ENCODE results near the gene PARN. TPM values are rescaled to one million over a fixed set of nuclear protein-coding genes. Genes with fewer than 3 reads are reported as not detected.
"Not testable (repeated sequence)": the region's sequence is repeated elsewhere in the genome, so short reads cannot be mapped to it uniquely, and the experiment has no call there.

The PARN gene
- total and polyA plus RNA-seq, 4 donors, result 12.3 to 44.4 (median 25.2) TPM

- DNase-seq, result no peak
- Histone ChIP-seq H3K27ac (ENCODE audit: low read depth in 1 of 2, low read length in 1 of 2) (peak overlapping the region in 1 of 2 donors; percentile 41), H3K9ac (ENCODE audit: insufficient read depth in 1 of 2, low read length in 2 of 2) (no peak overlapping the region), H3K9me3 (ENCODE audit: control insufficient read depth in 4 of 4, insufficient read depth in 3 of 4, low read length in 3 of 4) (no peaks in the 10 kb centered on the region), H3K27me3 (ENCODE audit: control insufficient read depth in 3 of 3, insufficient read depth in 3 of 3, low read length in 2 of 3) (no peaks in the 10 kb centered on the region), H3K4me3 (no peak overlapping the region), H3K4me1 (ENCODE audit: control insufficient read depth in 5 of 5, insufficient read depth in 5 of 5, low read length in 5 of 5) (peaks cover 0 to 14% (median 9%) of the 10 kb centered on the region in 5 donors), H3K36me3 (ENCODE audit: control insufficient read depth in 4 of 4, insufficient read depth in 4 of 4, low read length in 4 of 4) (peaks cover 0 to 8% (median under 1%) of the 10 kb centered on the region in 4 donors)
- no peak for ATAC-seq (ENCODE audit: insufficient read depth, low FRiP score)
- TF ChIP-seq CTCF (IDR thresholded peaks at IDR 0.05; ENCODE audit: control extremely low read depth, extremely low read depth), result no peak
- WGBS, 2 donors, result 87 to 89% methylated on average over 12 of the region's 12 CpGs
Observed at GRCh38 chr16:14635395-14636165, 5.5 kb upstream of the PARN start.

GRCh38 chr16:14634389-14634725 lies 4.3 kb upstream of the PARN start:
- peak overlapping the region in 1 of 2 donors; percentile 90 for H3K27ac ChIP-seq (ENCODE audit: low read depth in 1 of 2, low read length in 1 of 2)
- no peaks in the 10 kb centered on the region for H3K9me3 ChIP-seq (ENCODE audit: control insufficient read depth in 4 of 4, insufficient read depth in 3 of 4, low read length in 3 of 4)
- DNase-seq, result no peak
- no peak for TF ChIP-seq CTCF (IDR thresholded peaks at IDR 0.05; ENCODE audit: control extremely low read depth, extremely low read depth)
- ATAC-seq (ENCODE audit: insufficient read depth, low FRiP score), result no peak
- peak overlapping the region in 1 of 2 donors; percentile 77 for H3K9ac ChIP-seq (ENCODE audit: insufficient read depth in 1 of 2, low read length in 2 of 2)
- H3K36me3 ChIP-seq (ENCODE audit: control insufficient read depth in 4 of 4, insufficient read depth in 4 of 4, low read length in 4 of 4), result peaks cover 0 to 5% (median 0%) of the 10 kb centered on the region in 4 donors
- H3K4me1 ChIP-seq (ENCODE audit: control insufficient read depth in 5 of 5, insufficient read depth in 5 of 5, low read length in 5 of 5), result peaks cover under 1 to 16% (median 9%) of the 10 kb centered on the region in 5 donors
- no peaks in the 10 kb centered on the region for H3K27me3 ChIP-seq (ENCODE audit: control insufficient read depth in 3 of 3, insufficient read depth in 3 of 3, low read length in 2 of 3)
- H3K4me3 ChIP-seq, result no peak overlapping the region
- WGBS, 2 donors, result 71 to 82% methylated on average over 7 of the region's 7 CpGs

- H3K27me3 ChIP-seq (ENCODE audit: control insufficient read depth in 3 of 3, insufficient read depth in 3 of 3, low read length in 2 of 3), result no peaks in the 10 kb centered on the region
- H3K9ac ChIP-seq (ENCODE audit: insufficient read depth in 1 of 2, low read length in 2 of 2), result peak within 1 kb of the TSS; percentile 65 to 97
- no peaks in the 10 kb centered on the region for H3K9me3 ChIP-seq (ENCODE audit: control insufficient read depth in 4 of 4, insufficient read depth in 3 of 4, low read length in 3 of 4)
- H3K4me1 ChIP-seq (ENCODE audit: control insufficient read depth in 5 of 5, insufficient read depth in 5 of 5, low read length in 5 of 5), result peaks cover 6 to 21% (median 16%) of the 10 kb centered on the region in 5 donors
- DNase-seq, result peak; percentile 98 to 99 (median 99)
- H3K36me3 ChIP-seq (ENCODE audit: control insufficient read depth in 4 of 4, insufficient read depth in 4 of 4, low read length in 4 of 4), result peaks cover 0 to under 1% (median 0%) of the 10 kb centered on the region in 4 donors
- H3K27ac ChIP-seq (ENCODE audit: low read depth in 1 of 2, low read length in 1 of 2), result peak within 1 kb of the TSS; percentile 82 to 98
- 0 to 1% methylated on average over 69 of the region's 69 CpGs for WGBS, 2 donors
- H3K4me3 ChIP-seq, result peak within 1 kb of the TSS; percentile 68
- ATAC-seq (ENCODE audit: insufficient read depth, low FRiP score), result peak; percentile 86
- TF ChIP-seq CTCF (IDR thresholded peaks at IDR 0.05; ENCODE audit: control extremely low read depth, extremely low read depth), result no peak
Observed at GRCh38 chr16:14632693-14633569, 2.9 kb upstream of the PARN start, which contains the start of gene BFAR. Gene BFAR (plus strand): TSS chr16:14632951. CDS start chr16:14644347, 11,396 bp downstream.

- H3K27me3 ChIP-seq (ENCODE audit: control insufficient read depth in 3 of 3, insufficient read depth in 3 of 3, low read length in 2 of 3); DNase-seq; ATAC-seq (ENCODE audit: insufficient read depth, low FRiP score); H3K4me3 ChIP-seq; H3K9me3 ChIP-seq (ENCODE audit: control insufficient read depth in 4 of 4, insufficient read depth in 3 of 4, low read length in 3 of 4): not testable (repeated sequence)
- 83 to 84% methylated on average over 29 of the region's 29 CpGs for WGBS, 2 donors
- peak overlapping the region; percentile 90 to 97 for H3K27ac ChIP-seq (ENCODE audit: low read depth in 1 of 2, low read length in 1 of 2)
- peaks cover 4 to 11% (median 8%) of the 10 kb centered on the region in 4 donors for H3K36me3 ChIP-seq (ENCODE audit: control insufficient read depth in 4 of 4, insufficient read depth in 4 of 4, low read length in 4 of 4)
- peak overlapping the region in 1 of 2 donors; percentile 86 for H3K9ac ChIP-seq (ENCODE audit: insufficient read depth in 1 of 2, low read length in 2 of 2)
- peaks cover 6 to 21% (median 15%) of the 10 kb centered on the region in 5 donors for H3K4me1 ChIP-seq (ENCODE audit: control insufficient read depth in 5 of 5, insufficient read depth in 5 of 5, low read length in 5 of 5)
Observed at GRCh38 chr16:14630620-14631330, 715 bp upstream of the PARN start.

All from lung (tissue), 12 donors.